ENCODE data around the gene JAG1.
"Not testable (repeated sequence)": the region's sequence is repeated elsewhere in the genome, so short reads cannot be mapped to it uniquely, and the experiment has no call there.

The JAG1 gene

GRCh38 chr20:10616212-10616611 is 57.6 kb downstream of the JAG1 start:
- TF ChIP-seq ARNTL (CRISPR knock-in tag; IDR thresholded peaks at IDR 0.05; ENCODE audit: borderline replicate concordance, low read depth) (no peak), TCF4 (CRISPR knock-in tag; IDR thresholded peaks at IDR 0.05; ENCODE audit: borderline replicate concordance) (no peak), ZNF70 (CRISPR knock-in tag; IDR thresholded peaks at IDR 0.05) (no peak), TOX (CRISPR knock-in tag; IDR thresholded peaks at IDR 0.05; ENCODE audit: borderline replicate concordance) (no peak), ZFP30 (CRISPR knock-in tag; IDR thresholded peaks at IDR 0.05) (no peak), OSR1 (CRISPR knock-in tag; IDR thresholded peaks at IDR 0.05) (no peak), CSDC2 (CRISPR knock-in tag; IDR thresholded peaks at IDR 0.05) (no peak), ZC3H10 (CRISPR knock-in tag; IDR thresholded peaks at IDR 0.05) (no peak), ISL1 (CRISPR knock-in tag; IDR thresholded peaks at IDR 0.05) (no peak), GLIS3 (CRISPR knock-in tag; IDR thresholded peaks at IDR 0.05) (no peak), PPARA (CRISPR knock-in tag; IDR thresholded peaks at IDR 0.05; ENCODE audit: borderline replicate concordance) (no peak), RARB (CRISPR knock-in tag; IDR thresholded peaks at IDR 0.05) (no peak), BACH2 (CRISPR knock-in tag; IDR thresholded peaks at IDR 0.05; ENCODE audit: borderline replicate concordance) (no peak), SNAI2 (CRISPR knock-in tag; IDR thresholded peaks at IDR 0.05) (no peak), ZNF8 (CRISPR knock-in tag; IDR thresholded peaks at IDR 0.05) (no peak)
- TF ChIP-seq, protein P1, sequence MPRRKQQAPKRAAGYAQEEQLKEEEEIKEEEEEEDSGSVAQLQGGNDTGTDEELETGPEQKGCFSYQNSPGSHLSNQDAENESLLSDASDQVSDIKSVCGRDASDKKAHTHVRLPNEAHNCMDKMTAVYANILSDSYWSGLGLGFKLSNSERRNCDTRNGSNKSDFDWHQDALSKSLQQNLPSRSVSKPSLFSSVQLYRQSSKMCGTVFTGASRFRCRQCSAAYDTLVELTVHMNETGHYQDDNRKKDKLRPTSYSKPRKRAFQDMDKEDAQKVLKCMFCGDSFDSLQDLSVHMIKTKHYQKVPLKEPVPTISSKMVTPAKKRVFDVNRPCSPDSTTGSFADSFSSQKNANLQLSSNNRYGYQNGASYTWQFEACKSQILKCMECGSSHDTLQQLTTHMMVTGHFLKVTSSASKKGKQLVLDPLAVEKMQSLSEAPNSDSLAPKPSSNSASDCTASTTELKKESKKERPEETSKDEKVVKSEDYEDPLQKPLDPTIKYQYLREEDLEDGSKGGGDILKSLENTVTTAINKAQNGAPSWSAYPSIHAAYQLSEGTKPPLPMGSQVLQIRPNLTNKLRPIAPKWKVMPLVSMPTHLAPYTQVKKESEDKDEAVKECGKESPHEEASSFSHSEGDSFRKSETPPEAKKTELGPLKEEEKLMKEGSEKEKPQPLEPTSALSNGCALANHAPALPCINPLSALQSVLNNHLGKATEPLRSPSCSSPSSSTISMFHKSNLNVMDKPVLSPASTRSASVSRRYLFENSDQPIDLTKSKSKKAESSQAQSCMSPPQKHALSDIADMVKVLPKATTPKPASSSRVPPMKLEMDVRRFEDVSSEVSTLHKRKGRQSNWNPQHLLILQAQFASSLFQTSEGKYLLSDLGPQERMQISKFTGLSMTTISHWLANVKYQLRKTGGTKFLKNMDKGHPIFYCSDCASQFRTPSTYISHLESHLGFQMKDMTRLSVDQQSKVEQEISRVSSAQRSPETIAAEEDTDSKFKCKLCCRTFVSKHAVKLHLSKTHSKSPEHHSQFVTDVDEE (CRISPR knock-in tag; IDR thresholded peaks at IDR 0.05), result no peak
- TF ChIP-seq, protein P2, sequence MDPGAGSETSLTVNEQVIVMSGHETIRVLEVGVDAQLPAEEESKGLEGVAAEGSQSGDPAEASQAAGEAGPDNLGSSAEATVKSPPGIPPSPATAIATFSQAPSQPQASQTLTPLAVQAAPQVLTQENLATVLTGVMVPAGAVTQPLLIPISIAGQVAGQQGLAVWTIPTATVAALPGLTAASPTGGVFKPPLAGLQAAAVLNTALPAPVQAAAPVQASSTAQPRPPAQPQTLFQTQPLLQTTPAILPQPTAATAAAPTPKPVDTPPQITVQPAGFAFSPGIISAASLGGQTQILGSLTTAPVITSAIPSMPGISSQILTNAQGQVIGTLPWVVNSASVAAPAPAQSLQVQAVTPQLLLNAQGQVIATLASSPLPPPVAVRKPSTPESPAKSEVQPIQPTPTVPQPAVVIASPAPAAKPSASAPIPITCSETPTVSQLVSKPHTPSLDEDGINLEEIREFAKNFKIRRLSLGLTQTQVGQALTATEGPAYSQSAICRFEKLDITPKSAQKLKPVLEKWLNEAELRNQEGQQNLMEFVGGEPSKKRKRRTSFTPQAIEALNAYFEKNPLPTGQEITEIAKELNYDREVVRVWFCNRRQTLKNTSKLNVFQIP (CRISPR knock-in tag; IDR thresholded peaks at IDR 0.05; ENCODE audit: borderline replicate concordance, low read depth), result no peak
- ATAC-seq, result no peak

GRCh38 chr20:10613911-10614310 is 59.9 kb downstream of the JAG1 start:
- TF ChIP-seq ZFP30 (CRISPR knock-in tag; IDR thresholded peaks at IDR 0.05), result no peak
- no peak for TF ChIP-seq GLIS3 (CRISPR knock-in tag; IDR thresholded peaks at IDR 0.05)
- no peak for TF ChIP-seq BACH2 (CRISPR knock-in tag; IDR thresholded peaks at IDR 0.05; ENCODE audit: borderline replicate concordance)
- no peak for ATAC-seq

DNA sequence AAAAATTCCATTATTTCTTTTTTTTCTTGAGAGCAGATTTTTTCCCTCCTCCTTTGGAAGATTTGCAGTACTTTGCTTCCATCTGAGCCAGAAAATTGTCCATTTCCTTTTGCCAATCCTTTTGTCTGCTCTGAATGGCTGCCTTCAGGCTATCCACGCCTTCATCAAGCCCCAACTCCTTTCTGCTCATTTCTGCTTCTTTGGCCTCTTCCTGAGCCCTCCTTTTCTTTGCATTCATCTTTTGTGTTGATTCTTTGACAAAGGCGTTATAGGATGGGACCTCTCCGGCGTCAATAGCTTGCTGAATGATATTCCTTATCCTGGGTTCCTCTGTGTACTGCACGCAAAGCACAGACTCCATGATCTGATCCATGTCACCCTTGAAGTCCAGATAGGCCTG is 60.4 kb downstream of the JAG1 start:
- ATAC-seq, result not testable (repeated sequence)

DNA sequence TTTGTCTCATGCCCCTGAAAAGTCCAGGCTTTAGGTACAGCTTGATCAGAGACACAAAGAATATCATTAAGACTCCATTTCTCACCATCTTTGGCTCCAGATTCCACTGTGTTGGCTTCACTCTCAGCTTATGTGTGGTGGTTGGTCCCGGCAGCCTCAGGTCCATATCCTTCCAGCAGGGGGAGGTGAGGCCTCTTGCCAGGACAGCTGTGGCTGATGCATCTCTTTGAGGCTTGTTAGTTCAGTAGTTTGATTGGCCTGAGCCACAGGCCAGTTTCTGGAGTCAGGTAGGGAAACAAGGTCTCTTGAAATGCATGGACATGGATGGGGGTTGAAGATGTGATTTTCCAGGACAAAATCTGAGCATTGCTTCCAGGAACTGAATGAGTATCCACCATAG is 62.4 kb downstream of the JAG1 start:
- no peak for TF ChIP-seq TCF4 (CRISPR knock-in tag; IDR thresholded peaks at IDR 0.05; ENCODE audit: borderline replicate concordance)
- TF ChIP-seq ZFP3 (CRISPR knock-in tag; IDR thresholded peaks at IDR 0.05), result no peak
- TF ChIP-seq ESRRG (CRISPR knock-in tag; IDR thresholded peaks at IDR 0.05), result no peak
- no peak for TF ChIP-seq OSR1 (CRISPR knock-in tag; IDR thresholded peaks at IDR 0.05)
- no peak for TF ChIP-seq ZNF70 (CRISPR knock-in tag; IDR thresholded peaks at IDR 0.05)
- no peak for TF ChIP-seq ISL1 (CRISPR knock-in tag; IDR thresholded peaks at IDR 0.05)
- no peak for TF ChIP-seq ZC3H10 (CRISPR knock-in tag; IDR thresholded peaks at IDR 0.05)
- no peak for TF ChIP-seq CSDC2 (CRISPR knock-in tag; IDR thresholded peaks at IDR 0.05)
- no peak for TF ChIP-seq PPARA (CRISPR knock-in tag; IDR thresholded peaks at IDR 0.05; ENCODE audit: borderline replicate concordance)
- no peak for TF ChIP-seq BACH2 (CRISPR knock-in tag; IDR thresholded peaks at IDR 0.05; ENCODE audit: borderline replicate concordance)
- TF ChIP-seq, protein P2 (CRISPR knock-in tag; IDR thresholded peaks at IDR 0.05; ENCODE audit: borderline replicate concordance, low read depth), result no peak
- TF ChIP-seq RARB (CRISPR knock-in tag; IDR thresholded peaks at IDR 0.05), result no peak
- TF ChIP-seq PATZ1 (CRISPR knock-in tag; IDR thresholded peaks at IDR 0.05; ENCODE audit: borderline replicate concordance), result no peak
- peak; percentile 80 for ATAC-seq
